Activated CD4-positive, alpha-beta T cell treated with anti-CD3 and anti-CD28 coated beads, Interleukin-2, amount 10 ng/mL, durations not matched to agents 7 days and 5 days (primary cell): ENCODE data around the gene MEIOSIN. TPM values are rescaled to one million over a fixed set of nuclear protein-coding genes. Genes with fewer than 3 reads are reported as not detected.

Experiments
- CTCF ChIA-PET: fragments of 350-600 bp; sonication (Branson Sonifier 250); formaldehyde crosslinking; loops from one replicate; lab custom pipeline; 2021; ENCODE audit warnings: antibody characterized with exemption; lab: Charles Lee
- POLR2A ChIA-PET: fragments of 350-600 bp; sonication (Branson Sonifier 250); formaldehyde crosslinking; loops from one replicate; lab custom pipeline; 2021; ENCODE audit warnings: antibody characterized with exemption; lab: Charles Lee
- DNase-seq: peaks from one replicate; pipeline ENCODE4 v3.0.0-alpha.2; 2020
- H3K27ac Mint-ChIP-seq: one replicate; pipeline ENCODE4 v1.8.0; 2021; ENCODE audit warnings: mild to moderate bottlenecking, moderate library complexity, mixed read lengths
- H3K27me3 Mint-ChIP-seq: one replicate; pipeline ENCODE4 v1.8.0; 2021; ENCODE audit warnings: mixed read lengths
- H3K36me3 Mint-ChIP-seq: one replicate; pipeline ENCODE4 v1.8.0; 2021; ENCODE audit warnings: low read depth, mixed read lengths
- H3K4me1 Mint-ChIP-seq: one replicate; pipeline ENCODE4 v1.8.0; 2021; ENCODE audit warnings: mixed read lengths
- H3K4me3 Mint-ChIP-seq: one replicate; pipeline ENCODE4 v1.8.0; 2021; ENCODE audit warnings: mild to moderate bottlenecking, moderate library complexity, mixed read lengths
- H3K9me3 Mint-ChIP-seq: one replicate; pipeline ENCODE4 v1.8.0; 2021; ENCODE audit warnings: mixed read lengths
- total RNA-seq, 2 experiments: library from RNA; stranded (reverse); gene quantifications; one replicate each; pipeline ENCODE4 v1.2.3, GENCODE V29; 2021

MEIOSIN gene
- total RNA-seq, 2 experiments from 2014 or later: not detected

DNA sequence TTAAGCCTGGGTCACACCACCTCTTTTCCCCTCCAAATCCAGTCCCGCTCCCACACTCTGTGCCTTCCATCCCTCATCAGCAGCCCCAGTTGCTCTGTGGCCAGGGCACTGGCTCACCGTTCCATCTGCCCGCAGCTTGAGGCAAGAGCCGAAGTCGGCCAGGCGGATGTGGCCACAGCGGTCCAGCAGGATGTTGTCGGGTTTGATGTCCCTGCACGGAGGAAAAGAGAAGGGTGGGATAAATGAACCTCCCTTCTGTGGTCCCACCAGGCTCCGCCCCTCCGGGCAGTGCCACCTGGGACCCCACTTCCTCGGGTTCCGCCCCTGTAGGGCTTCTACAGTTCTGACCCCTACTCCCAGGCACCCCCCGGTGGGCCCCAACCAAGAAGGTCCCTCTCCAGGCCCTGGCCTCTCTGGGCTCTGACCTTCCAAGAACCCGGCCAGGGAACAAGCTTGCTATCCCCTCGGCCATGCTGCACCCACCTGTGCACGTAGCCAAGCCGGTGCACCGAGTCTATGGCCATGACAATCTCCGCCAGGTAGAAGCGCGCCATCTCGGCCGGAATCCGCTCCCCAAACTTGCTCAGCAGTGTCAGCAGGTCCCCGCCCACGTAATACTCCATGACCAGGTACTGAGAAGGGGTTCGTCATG, 44.9 kb downstream of the MEIOSIN start:
- CTCF ChIA-PET: interaction anchor here (1.1 to 2.2 kb wide), 3 partner anchors 9 to 24 kb away, joined by 5 to 29 read pairs (median 13); partner anchors contain the start of genes DMWD and SIX5
- Mint-ChIP-seq H3K27ac (no peak overlapping the region), H3K9me3 (no peaks in the 10 kb centered on the region), H3K4me3 (no peak overlapping the region), H3K36me3 (peaks cover 9% of the 10 kb centered on the region), H3K27me3 (peaks cover 16% of the 10 kb centered on the region), H3K4me1 (peaks cover 15% of the 10 kb centered on the region)
- POLR2A ChIA-PET: no interaction called here
- DNase-seq: no peak

DNA sequence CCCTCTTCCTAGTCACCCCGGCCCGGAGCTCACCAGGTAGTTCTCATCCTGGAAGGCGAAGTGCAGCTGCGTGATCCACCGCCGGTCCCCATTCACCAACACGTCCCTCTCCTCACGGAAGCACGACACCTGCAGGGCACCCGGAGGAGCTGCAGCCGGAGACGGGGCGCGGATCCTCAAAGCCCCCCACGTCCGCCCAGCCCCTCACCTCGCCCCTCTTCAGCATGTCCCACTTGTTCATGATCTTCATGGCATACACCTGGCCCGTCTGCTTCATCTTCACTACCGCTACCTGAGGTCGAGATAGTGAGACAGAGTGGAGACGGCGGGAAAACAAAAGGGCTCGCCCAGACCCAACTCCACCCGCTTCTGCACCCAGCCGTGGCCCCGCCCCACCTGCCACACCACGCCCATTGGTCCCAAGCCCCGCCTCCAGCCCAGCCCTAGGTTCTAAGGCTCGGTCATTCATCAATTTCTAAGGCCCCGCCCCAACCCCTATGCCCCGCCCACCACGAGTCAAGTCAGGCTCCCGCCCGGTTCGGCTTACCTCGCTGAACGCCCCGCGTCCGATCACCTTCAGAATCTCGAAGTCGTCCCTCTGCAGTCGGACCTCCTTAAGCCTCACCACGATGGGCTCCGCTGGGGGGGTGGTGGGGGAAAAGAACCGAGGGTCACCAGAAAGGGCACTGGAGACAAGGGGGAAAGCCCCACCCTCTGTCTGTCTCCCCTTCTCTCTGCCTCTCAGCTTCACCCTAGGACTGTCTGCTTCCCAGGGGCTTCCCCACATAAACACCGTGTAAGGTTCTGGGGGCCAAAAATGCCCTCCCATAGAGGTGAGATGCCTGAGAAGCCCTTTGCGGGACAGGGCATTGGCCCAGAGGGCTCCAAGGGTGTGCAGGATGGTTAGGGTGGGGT, 46.2 kb downstream of the MEIOSIN start:
- CTCF ChIA-PET: interaction anchor here (0.7 to 2.2 kb wide), 10 partner anchors 8 to 69 kb away, joined by 3 to 29 read pairs (median 4); partner anchors contain the start of genes DMWD and SIX5
- H3K4me3 Mint-ChIP-seq: peak overlapping the region; percentile 67
- peak; percentile 82 for DNase-seq
- POLR2A ChIA-PET: interaction anchor here (0.5 kb wide), 1 partner anchor 10 kb away, joined by 3 read pairs; the partner anchor contains the start of gene SIX5
- no peak overlapping the region for H3K27ac Mint-ChIP-seq
- H3K36me3 Mint-ChIP-seq: peaks cover 9% of the 10 kb centered on the region
- peaks cover 17% of the 10 kb centered on the region for H3K27me3 Mint-ChIP-seq
- peaks cover 15% of the 10 kb centered on the region for H3K4me1 Mint-ChIP-seq
- no peaks in the 10 kb centered on the region for H3K9me3 Mint-ChIP-seq

DNA sequence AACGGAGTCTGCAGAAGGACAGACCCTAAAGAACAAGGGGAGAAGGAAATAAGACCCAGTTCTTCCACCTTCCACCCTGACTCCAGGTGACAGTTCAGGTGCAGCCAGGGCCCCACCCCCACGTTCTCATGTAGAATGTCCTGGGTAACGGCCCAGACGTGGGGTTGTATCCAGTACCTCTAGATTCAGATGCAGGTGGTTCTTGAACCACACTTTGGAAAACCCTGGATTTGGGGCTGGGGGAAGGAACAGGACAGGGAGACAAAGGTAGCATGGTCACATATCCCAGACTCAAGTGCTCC, 46.9 kb downstream of the MEIOSIN start:
- H3K4me1 Mint-ChIP-seq: peaks cover 15% of the 10 kb centered on the region
- CTCF ChIA-PET: no interaction called here

DNA sequence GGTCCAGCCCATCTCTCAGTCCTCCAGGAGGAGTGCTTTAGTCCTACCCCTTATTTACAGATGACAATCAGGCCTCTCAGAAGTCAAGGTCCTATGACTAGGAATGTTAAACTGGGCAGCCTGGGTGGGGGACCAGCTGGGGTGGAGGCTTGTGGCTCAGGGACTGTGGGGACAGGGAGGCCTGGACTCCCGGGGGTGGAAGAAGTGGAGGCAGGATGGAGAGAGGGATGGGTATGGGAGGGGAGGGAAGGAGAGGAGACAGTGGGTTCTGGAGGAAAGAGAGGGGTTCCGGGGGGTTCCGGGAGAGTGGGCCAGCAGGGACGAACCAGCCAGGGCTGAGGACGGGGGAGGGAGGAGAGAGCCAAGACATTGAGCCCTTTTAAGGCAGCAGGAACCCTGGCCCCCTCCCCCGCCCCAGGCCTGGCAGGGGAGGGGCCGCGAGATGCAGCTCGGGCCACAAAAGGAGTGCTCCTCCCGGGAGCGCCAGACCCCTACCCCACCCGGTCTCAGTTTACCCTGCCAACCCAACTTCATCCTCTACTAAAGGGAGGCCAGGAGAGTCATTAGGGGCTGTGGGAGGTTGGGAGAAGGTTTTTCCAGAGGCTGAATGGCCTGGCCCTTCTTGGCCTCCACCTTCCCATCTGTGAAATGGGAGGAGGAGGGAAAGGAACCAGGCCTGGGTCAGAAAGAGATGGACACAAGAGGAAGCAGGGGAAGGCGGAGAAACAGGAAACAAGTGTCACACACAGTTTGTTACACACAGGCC, 47.4 kb downstream of the MEIOSIN start:
- Mint-ChIP-seq H3K36me3 (peaks cover 9% of the 10 kb centered on the region), H3K27me3 (peaks cover 17% of the 10 kb centered on the region), H3K4me3 (no peak overlapping the region), H3K27ac (no peak overlapping the region), H3K4me1 (peaks cover 15% of the 10 kb centered on the region), H3K9me3 (no peaks in the 10 kb centered on the region)
- ChIA-PET CTCF (interaction anchor here (0.6 to 3.0 kb wide), 4 partner anchors 10 to 36 kb away, joined by 3 to 7 read pairs (median 4); partner anchors contain the start of gene SIX5), POLR2A (interaction anchor here (0.5 kb wide), 1 partner anchor 11 kb away, joined by 3 read pairs; the partner anchor contains the start of gene SIX5)
- DNase-seq: no peak

More for the DNA sequence above, 46.9 kb downstream of the MEIOSIN start:
- H3K27me3 Mint-ChIP-seq: peaks cover 17% of the 10 kb centered on the region
- no peaks in the 10 kb centered on the region for H3K9me3 Mint-ChIP-seq
- DNase-seq: no peak
- no peak overlapping the region for H3K4me3 Mint-ChIP-seq
- peaks cover 9% of the 10 kb centered on the region for H3K36me3 Mint-ChIP-seq
- no peak overlapping the region for H3K27ac Mint-ChIP-seq
- POLR2A ChIA-PET: interaction anchor here (0.5 kb wide), 1 partner anchor 11 kb away, joined by 3 read pairs; the partner anchor contains the start of gene SIX5

DNA sequence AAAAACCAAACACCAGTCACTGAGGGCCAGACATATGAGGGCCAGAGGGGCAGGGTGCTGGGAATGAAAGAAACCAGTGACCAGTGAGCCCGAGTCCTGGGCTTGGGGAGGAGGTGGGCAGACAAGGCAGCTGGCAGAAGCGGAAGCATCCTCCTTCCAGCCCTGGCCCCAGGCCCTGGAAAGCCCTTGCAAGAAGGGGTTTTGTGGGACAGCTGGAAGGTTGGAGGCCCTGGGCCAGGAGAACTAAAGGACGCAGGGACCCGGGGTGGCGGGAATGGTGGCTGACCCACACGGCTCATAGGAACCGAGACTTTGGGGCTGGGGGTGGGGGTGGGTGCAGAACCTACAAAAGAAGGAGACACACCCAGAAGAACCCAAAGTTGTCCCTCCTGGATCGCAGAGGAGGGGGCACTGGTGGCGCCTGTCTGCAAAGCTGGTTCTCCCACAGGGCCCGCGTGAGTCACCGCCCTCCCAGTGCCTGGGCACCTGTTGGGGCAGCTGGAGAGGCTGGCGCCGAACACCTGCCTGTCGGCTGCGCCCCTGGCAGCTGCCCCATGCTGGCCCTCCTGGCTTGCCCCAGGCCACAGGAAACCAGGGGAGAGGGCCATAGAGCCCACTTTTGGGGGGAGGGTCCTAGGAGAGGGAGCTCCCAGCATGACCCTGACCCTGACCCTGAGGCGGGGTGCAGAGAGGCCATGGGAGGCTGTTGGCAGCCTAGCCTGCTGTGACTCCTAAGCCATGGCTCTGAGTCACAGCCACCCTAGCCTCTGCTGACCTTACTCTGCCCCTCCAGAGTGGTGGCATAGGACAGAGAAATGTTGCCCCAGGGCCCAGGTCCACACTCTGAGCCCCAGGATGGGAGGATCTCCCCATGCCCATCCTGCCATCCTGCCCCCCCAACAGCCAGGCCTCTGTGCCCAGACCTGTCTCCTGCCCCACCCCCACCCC, 48.2 kb downstream of the MEIOSIN start:
- peaks cover 15% of the 10 kb centered on the region for H3K4me1 Mint-ChIP-seq
- no peak overlapping the region for H3K27ac Mint-ChIP-seq
- H3K4me3 Mint-ChIP-seq: no peak overlapping the region
- H3K36me3 Mint-ChIP-seq: peaks cover 11% of the 10 kb centered on the region
- H3K9me3 Mint-ChIP-seq: no peaks in the 10 kb centered on the region
- POLR2A ChIA-PET: no interaction called here
- no peak for DNase-seq
- CTCF ChIA-PET: interaction anchor here (0.7 to 3.0 kb wide), 4 partner anchors 11 to 35 kb away, joined by 3 to 9 read pairs (median 5); partner anchors contain the start of gene SIX5
- peaks cover 17% of the 10 kb centered on the region for H3K27me3 Mint-ChIP-seq

DNA sequence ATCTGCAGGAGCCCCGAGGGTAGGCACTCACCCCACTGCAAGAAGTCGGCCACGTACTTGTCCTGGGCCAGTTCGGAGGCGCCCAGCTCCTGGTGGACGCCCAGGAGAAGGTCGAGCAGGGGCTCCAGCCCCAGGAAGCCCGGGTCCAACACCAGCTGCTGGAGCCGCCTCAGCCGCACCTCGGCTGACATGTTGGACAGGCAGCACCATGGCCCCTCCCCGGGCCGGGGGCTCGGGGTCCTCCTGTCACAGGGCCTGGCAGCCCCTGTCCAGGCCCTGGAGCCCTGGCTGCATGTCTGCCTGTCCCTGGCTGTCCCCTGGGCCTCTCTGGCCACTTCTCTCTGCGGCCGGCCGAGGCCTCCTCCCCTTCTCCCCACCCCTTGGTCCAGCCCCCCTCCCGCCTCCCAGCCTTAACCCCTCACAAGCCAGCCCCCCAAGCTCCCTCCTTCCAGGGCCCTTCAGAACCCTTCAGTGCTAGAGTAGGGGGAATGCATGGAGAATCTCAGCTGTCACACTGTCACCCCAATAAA, 49.0 kb downstream of the MEIOSIN start, which contains the start of gene DMPK:
Gene DMPK, minus strand, starts transcription at position 329 of the 530 bp plus-strand sequence. Its CDS starts 138 bp downstream, at position 191.
- peaks cover 15% of the 10 kb centered on the region for H3K4me1 Mint-ChIP-seq
- CTCF ChIA-PET: interaction anchor here (1.5 to 3.0 kb wide), 3 partner anchors 12 to 34 kb away, joined by 7 to 9 read pairs (median 9); partner anchors contain the start of gene SIX5
- no peak within 1 kb of the TSS for H3K27ac Mint-ChIP-seq
- POLR2A ChIA-PET: no interaction called here
- DNase-seq: no peak
- H3K27me3 Mint-ChIP-seq: peaks cover 17% of the 10 kb centered on the region
- peaks cover 12% of the 10 kb centered on the region for H3K36me3 Mint-ChIP-seq
- H3K9me3 Mint-ChIP-seq: no peaks in the 10 kb centered on the region
- no peak within 1 kb of the TSS for H3K4me3 Mint-ChIP-seq

DNA sequence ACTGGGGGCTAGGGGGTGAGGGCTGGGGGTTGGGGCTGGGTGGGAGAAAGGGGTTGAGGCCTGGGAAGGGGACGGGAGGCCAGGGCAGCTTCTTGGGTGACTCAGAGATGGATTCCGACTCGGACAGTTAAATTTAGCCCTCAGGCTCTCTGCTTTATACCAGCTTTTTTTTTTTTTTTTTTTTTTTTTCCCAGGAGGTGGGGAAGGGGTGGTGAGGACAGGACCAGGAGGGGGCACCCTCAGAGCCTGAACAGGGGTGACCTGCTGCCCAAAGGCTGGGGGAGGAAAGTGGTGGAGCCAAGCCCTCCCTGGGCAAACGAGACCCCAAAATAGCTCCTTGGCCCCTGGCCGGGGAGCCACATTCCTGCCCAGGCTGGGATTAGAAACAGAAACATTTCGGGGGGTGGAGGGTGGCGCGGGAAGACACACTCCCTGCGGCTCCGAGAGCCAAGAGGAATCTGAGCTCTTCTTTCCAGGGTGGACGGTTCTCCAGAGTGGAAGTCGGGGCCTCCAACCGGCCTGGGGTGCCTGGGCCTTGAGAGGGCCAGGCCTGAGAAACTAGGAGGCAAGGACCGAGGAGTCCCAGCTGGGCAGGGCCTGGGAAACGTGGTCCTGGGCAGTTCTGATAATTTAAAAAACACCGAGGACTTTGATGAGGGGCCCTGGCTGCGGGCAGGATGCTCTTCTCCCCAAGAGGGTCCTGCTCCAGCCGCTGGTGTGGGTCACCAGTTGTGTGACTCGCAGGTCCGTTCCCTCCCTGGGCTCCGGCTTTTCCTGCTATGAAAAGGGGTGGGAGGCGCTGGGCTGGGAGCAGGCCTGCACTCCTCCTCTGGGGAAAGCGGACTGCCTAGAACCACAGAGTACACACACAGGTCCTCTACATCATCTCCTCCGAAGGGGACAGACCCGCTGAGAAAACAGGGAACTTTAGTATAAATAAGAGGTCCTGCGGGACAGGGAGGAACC, 49.9 kb downstream of the MEIOSIN start:
- DNase-seq: no peak
- Mint-ChIP-seq H3K9me3 (no peaks in the 10 kb centered on the region), H3K4me1 (peaks cover 15% of the 10 kb centered on the region), H3K36me3 (peaks cover 17% of the 10 kb centered on the region), H3K27ac (no peak overlapping the region), H3K4me3 (no peak overlapping the region), H3K27me3 (peaks cover 25% of the 10 kb centered on the region)
- ChIA-PET POLR2A (no interaction called here), CTCF (interaction anchor here (1.5 to 3.0 kb wide), 3 partner anchors 13 to 34 kb away, joined by 7 to 9 read pairs (median 9); partner anchors contain the start of gene SIX5)

DNA sequence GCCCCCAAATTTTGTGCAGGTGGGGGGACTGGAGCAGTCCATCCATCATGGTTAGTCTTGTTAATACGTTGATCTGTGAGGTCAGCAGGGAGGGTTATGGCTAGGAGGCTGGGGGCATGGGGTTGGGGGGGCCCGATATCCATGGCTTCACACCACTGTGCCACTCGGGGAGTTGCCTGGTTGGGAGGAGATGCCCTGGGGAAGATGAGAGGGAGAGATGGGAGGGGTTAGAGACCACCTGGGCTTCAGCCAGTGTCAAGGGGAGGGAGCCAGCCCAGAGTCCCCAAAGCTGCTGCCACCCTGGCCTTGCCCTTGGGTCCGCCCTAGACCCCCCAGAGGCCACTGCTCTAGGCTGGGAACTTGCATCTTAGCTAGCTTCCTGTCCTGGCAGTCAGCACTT, 50.9 kb downstream of the MEIOSIN start:
- POLR2A ChIA-PET: no interaction called here
- no peak overlapping the region for H3K27ac Mint-ChIP-seq
- H3K36me3 Mint-ChIP-seq: peaks cover 23% of the 10 kb centered on the region
- H3K9me3 Mint-ChIP-seq: no peaks in the 10 kb centered on the region
- H3K27me3 Mint-ChIP-seq: peaks cover 31% of the 10 kb centered on the region
- no peak for DNase-seq
- CTCF ChIA-PET: interaction anchor here (2.6 kb wide), 1 partner anchor 14 kb away, joined by 9 read pairs; no protein-coding TSS in a partner anchor
- no peak overlapping the region for H3K4me3 Mint-ChIP-seq
- H3K4me1 Mint-ChIP-seq: peaks cover 8% of the 10 kb centered on the region

DNA sequence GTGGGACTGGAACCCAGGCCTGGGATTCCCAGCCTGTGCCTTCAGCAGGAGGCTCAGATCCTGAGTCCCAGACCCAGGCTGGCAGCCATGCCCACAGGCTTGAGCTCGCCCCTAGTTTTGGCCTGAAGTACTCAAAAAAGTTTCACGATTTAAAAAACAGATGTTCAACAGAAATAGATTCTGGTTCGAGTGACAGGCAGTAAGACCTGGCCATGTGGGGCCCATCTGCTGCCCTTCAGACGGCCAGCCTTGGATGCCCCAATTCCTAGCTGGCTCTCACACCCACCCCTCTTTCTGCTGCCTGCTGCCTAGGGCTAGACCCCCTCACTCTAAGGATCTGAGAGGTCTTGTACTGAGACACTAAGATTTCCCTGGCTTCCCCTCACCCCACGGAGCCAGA, 51.9 kb downstream of the MEIOSIN start:
- ChIA-PET POLR2A (interaction anchor here (0.6 kb wide), 1 partner anchor 28 kb away, joined by 3 read pairs; no protein-coding TSS in a partner anchor), CTCF (interaction anchor here (0.7 to 0.9 kb wide), 2 partner anchors 14 to 29 kb away, joined by 3 read pairs; no protein-coding TSS in a partner anchor)
- Mint-ChIP-seq H3K4me3 (no peak overlapping the region), H3K27me3 (peaks cover 27% of the 10 kb centered on the region), H3K27ac (no peak overlapping the region), H3K4me1 (no peaks in the 10 kb centered on the region), H3K36me3 (peaks cover 28% of the 10 kb centered on the region), H3K9me3 (no peaks in the 10 kb centered on the region)
- DNase-seq: no peak
